ENCODE measurements around the gene RAI1. TPM values are rescaled to one million over a fixed set of nuclear protein-coding genes. Genes with fewer than 3 reads are reported as not detected.

RAI1 gene
- total RNA-seq, 2 experiments from 2014 or later: 9.2 to 12.0 TPM

DNA sequence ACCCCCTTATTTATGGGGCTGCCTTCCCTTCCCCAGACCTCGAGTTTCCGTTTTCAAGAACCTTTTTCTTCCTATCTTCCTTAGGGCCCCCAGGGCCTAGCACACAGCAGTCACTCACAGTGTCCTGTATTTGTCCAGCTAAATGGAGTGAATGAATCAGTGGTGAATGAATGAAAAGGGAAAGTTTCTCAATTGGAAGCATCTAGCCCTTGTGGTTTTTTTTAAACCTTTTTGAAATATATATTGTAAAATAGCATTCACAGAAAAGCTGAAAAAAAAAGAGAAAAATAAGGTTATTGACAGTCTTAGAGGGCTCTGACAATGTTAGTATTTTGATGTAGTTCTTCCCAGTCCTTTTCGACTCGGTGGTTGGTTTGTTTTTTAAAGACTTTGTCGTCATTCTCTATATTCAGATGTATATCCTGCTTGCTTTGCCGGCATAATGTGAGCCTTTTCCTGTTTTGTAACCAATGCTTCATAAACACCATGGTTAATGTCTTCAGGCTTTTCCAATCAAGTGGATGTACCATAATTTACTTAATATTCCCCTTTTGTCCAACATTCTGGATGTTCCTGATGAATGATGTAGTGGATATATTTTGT lies 45.3 kb downstream of the RAI1 start:
- intact Hi-C loops (cut with micrococcal nuclease): loop anchor here (2.0 kb wide), 1 partner anchor 56 kb away; no protein-coding TSS in a partner anchor
- Mint-ChIP-seq H3K36me3 (ENCODE audit: low read depth) (no peaks in the 10 kb centered on the region), H3K27me3 (ENCODE audit: low read depth) (peaks cover 15% of the 10 kb centered on the region), H3K9me3 (no peaks in the 10 kb centered on the region), H3K4me1 (ENCODE audit: low read depth) (peaks cover 37% of the 10 kb centered on the region), H3K4me3 (no peak overlapping the region), H3K27ac (no peak overlapping the region)
- DNase-seq: no peak
- CTCF ChIA-PET: interaction anchor here (2.1 kb wide), 1 partner anchor 12 kb away, joined by 8 read pairs; no protein-coding TSS in a partner anchor

DNA sequence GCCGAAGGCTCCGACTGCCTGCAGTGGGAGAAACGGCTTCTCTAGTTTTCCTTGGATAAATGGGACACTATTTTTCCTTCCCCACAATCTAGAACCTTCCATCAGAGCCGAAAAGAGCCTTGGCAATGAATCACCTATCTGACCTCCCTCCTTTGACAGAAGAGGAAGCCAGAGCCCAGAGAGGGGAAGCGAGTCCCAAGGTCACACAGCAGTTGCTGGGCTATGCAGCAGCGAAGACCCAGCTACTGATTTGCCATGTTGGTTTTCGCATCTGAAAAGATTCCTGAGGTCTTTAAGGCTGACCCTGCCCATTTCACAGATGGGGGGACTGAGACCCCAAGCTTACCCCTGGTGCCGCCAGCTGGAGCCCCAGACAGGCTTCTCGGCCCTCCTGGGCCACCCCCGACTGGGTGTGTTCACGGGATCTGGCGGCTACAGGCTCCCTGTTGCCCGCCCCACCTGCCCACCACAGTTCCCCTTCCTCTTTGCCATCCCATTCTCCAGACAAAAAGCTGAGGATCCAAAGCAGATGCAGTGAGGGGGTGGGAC lies 45.9 kb downstream of the RAI1 start:
- H3K27ac Mint-ChIP-seq: no peak overlapping the region
- H3K4me3 Mint-ChIP-seq: no peak overlapping the region
- intact Hi-C loops (cut with micrococcal nuclease): loop anchor here (2.0 kb wide), 1 partner anchor 56 kb away; no protein-coding TSS in a partner anchor
- CTCF ChIA-PET: interaction anchor here (2.1 kb wide), 1 partner anchor 12 kb away, joined by 8 read pairs; no protein-coding TSS in a partner anchor
- H3K36me3 Mint-ChIP-seq (ENCODE audit: low read depth): no peaks in the 10 kb centered on the region
- peaks cover 32% of the 10 kb centered on the region for H3K4me1 Mint-ChIP-seq (ENCODE audit: low read depth)
- DNase-seq: no peak
- H3K9me3 Mint-ChIP-seq: no peaks in the 10 kb centered on the region
- H3K27me3 Mint-ChIP-seq (ENCODE audit: low read depth): peaks cover 11% of the 10 kb centered on the region

DNA sequence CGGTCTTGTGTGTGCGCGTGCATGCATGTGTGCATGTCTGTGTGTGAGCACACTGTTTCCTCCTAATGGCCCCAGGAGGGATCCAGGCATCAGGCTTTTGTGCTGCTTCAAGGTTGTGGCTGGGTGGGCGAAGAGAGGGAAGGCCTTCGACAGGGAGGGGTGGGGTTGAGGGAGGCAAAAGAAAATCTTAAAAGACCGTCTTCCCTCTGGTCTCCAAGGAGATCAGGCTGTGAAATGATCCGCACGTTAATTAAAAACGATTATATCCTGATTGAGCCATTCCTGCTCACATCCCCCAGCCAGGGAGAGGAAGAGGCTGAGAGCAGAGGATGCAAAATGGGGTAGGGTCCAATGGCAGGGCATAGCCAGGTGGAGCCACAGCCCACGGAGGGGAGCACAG lies 46.9 kb downstream of the RAI1 start:
- H3K36me3 Mint-ChIP-seq (ENCODE audit: low read depth): no peaks in the 10 kb centered on the region
- intact Hi-C loops (cut with micrococcal nuclease): loop anchor here (2.0 kb wide), 1 partner anchor 65 kb away; no protein-coding TSS in a partner anchor
- CTCF ChIA-PET: interaction anchor here (2.0 to 2.1 kb wide), 2 partner anchors 11 to 56 kb away, joined by 4 to 8 read pairs; no protein-coding TSS in a partner anchor
- H3K27me3 Mint-ChIP-seq (ENCODE audit: low read depth): peaks cover 3% of the 10 kb centered on the region
- no peak overlapping the region for H3K27ac Mint-ChIP-seq
- no peak overlapping the region for H3K4me3 Mint-ChIP-seq
- H3K4me1 Mint-ChIP-seq (ENCODE audit: low read depth): peaks cover 25% of the 10 kb centered on the region
- DNase-seq: no peak
- no peaks in the 10 kb centered on the region for H3K9me3 Mint-ChIP-seq

DNA sequence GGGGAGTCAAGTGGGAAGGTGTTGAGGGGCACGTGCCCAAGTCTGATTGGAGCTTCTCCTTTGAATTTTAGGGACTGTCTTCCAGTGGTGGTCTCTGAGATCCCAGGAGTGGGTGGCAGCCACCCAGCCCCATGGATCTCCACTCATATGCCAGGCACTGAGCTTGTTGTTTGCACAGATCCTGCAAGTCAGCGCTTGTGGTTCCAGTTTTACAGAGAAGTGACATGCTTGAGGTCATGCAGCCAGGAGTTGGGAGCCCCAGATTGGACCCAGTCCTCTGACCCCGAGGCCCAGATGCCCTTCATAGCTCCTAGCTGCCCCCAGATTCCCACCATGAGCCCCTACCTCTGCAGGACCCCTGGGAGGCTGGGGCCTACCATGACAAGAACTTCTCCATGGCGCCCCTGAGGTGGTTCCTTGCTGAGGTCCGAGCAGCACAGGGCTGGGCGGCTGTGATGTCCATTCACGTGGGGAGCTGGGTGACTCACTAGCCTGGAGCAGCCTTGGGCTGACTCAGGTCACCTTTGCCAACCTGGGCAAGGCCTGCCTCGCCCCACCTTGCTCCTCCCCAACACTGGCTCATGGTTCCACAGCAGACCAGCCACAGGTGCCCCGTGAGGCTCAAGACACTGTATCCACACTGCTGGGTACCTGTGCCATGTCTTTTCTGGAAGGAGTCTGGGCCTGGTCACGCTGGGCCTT lies 47.4 kb downstream of the RAI1 start:
- peaks cover 22% of the 10 kb centered on the region for H3K4me1 Mint-ChIP-seq (ENCODE audit: low read depth)
- intact Hi-C loops (cut with micrococcal nuclease): loop anchor here (1.0 to 2.0 kb wide), 3 partner anchors 64 to 191 kb away; no protein-coding TSS in a partner anchor
- H3K4me3 Mint-ChIP-seq: no peak overlapping the region
- DNase-seq: no peak
- H3K27me3 Mint-ChIP-seq (ENCODE audit: low read depth): peaks cover 2% of the 10 kb centered on the region
- no peak overlapping the region for H3K27ac Mint-ChIP-seq
- H3K9me3 Mint-ChIP-seq: no peaks in the 10 kb centered on the region
- H3K36me3 Mint-ChIP-seq (ENCODE audit: low read depth): no peaks in the 10 kb centered on the region
- CTCF ChIA-PET: interaction anchor here (0.6 to 2.1 kb wide), 5 partner anchors 10 to 128 kb away, joined by 3 to 8 read pairs (median 4); no protein-coding TSS in a partner anchor

DNA sequence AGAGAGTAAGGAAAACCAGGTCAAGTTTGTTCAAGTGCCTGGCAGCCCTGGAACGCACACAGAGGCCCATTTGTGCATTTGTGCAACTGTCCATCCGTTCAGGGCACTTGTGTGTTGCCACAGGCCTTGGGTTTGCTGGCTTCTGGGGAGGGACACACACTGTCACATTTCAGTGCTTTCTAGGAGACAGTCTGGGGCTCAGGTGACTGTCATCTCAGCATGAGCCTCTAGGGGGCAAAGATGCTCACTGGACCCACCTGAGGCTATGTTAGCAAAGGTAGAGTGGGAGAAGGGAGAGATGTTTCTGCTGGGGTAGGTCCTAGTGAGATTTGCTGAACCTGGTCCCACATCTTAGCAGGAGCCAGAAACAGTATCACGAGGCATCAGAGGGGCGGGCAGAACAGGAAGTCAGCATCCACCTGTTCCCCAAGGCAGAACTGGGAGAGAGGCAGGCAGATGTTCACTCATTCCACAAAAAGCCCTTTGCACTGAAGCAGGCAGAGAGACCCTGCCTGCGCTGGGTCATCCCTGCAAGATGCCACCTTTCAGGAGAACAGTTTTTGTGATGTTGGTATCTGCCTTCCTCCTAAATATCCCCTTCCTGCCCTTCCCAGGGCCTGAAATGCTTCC lies 48.5 kb downstream of the RAI1 start:
- Mint-ChIP-seq H3K4me1 (ENCODE audit: low read depth) (peaks cover 21% of the 10 kb centered on the region), H3K36me3 (ENCODE audit: low read depth) (no peaks in the 10 kb centered on the region), H3K27me3 (ENCODE audit: low read depth) (no peaks in the 10 kb centered on the region), H3K27ac (no peak overlapping the region), H3K9me3 (no peaks in the 10 kb centered on the region), H3K4me3 (no peak overlapping the region)
- peak; percentile 78 for DNase-seq
- CTCF ChIA-PET: interaction anchor here (0.7 to 2.0 kb wide), 4 partner anchors 18 to 98 kb away, joined by 3 to 4 read pairs (median 4); no protein-coding TSS in a partner anchor
- intact Hi-C loops (cut with micrococcal nuclease): loop anchor here (1.0 to 2.0 kb wide), 3 partner anchors 63 to 190 kb away; no protein-coding TSS in a partner anchor

DNA sequence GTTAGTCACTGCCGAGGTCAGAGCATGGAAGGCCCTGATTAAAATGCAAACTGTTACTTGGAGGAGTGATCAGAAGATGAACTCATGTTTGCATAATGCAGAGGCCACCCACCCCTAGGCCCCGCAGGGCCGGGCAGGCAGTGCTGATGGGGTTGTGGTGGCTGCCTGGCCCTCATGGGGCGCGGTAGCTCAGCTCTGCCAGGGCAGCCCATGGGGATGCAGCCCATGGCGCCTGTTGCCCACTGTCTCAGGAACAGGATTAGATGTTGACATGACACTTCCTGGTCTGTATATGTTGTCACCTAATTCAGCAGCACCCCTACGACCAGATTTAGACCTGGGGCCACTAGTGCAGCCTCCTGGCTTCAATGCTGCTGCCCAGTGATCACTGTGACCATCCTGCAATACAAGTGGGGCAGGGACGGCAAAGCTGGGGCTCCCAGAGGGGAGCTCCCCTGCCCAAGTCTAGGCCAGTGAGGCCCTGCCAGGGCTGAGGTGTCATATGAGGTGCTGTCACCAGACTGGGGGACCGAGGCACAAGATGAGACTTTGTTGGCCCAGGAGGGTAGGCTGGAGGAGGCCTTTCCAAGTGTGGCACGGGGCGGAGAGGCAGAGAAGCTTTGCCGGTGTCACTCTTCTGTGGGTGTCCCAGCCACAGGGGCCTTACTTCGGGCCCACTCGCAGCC lies 49.1 kb downstream of the RAI1 start:
- CTCF ChIA-PET: no interaction called here
- intact Hi-C loops (cut with micrococcal nuclease): no loop called here

DNA sequence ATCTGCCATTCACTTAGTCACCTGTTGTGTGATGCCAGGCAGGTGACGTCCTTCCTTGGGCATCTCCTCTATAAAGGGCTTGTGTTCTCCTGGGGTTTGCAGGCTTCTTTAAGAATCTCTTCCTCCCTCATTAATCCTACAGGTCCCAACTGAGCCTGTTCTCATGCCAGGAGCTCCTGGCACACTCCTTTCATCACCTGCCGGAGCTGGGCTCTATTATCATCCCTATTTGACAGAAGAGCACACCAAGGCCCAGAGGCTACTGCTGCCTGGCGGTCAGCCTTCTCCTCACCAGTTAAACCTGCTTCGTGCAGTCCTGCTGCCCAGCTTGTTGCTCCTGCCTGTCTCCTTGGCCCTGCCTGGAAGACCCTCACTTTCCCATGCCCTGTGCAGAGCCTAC lies 51.2 kb downstream of the RAI1 start:
- Mint-ChIP-seq H3K4me1 (ENCODE audit: low read depth) (peaks cover 11% of the 10 kb centered on the region), H3K27ac (no peak overlapping the region), H3K9me3 (no peaks in the 10 kb centered on the region), H3K27me3 (ENCODE audit: low read depth) (no peaks in the 10 kb centered on the region), H3K36me3 (ENCODE audit: low read depth) (no peaks in the 10 kb centered on the region), H3K4me3 (no peak overlapping the region)
- DNase-seq: no peak
- CTCF ChIA-PET: interaction anchor here (0.6 to 1.2 kb wide), 3 partner anchors 9 to 26 kb away, joined by 3 read pairs; no protein-coding TSS in a partner anchor
- intact Hi-C loops (cut with micrococcal nuclease): no loop called here

More for the DNA sequence above, 49.1 kb downstream of the RAI1 start:
- peaks cover 17% of the 10 kb centered on the region for H3K4me1 Mint-ChIP-seq (ENCODE audit: low read depth)
- H3K36me3 Mint-ChIP-seq (ENCODE audit: low read depth): no peaks in the 10 kb centered on the region
- no peak overlapping the region for H3K4me3 Mint-ChIP-seq
- no peak for DNase-seq
- no peaks in the 10 kb centered on the region for H3K9me3 Mint-ChIP-seq
- H3K27me3 Mint-ChIP-seq (ENCODE audit: low read depth): no peaks in the 10 kb centered on the region
- H3K27ac Mint-ChIP-seq: no peak overlapping the region

DNA sequence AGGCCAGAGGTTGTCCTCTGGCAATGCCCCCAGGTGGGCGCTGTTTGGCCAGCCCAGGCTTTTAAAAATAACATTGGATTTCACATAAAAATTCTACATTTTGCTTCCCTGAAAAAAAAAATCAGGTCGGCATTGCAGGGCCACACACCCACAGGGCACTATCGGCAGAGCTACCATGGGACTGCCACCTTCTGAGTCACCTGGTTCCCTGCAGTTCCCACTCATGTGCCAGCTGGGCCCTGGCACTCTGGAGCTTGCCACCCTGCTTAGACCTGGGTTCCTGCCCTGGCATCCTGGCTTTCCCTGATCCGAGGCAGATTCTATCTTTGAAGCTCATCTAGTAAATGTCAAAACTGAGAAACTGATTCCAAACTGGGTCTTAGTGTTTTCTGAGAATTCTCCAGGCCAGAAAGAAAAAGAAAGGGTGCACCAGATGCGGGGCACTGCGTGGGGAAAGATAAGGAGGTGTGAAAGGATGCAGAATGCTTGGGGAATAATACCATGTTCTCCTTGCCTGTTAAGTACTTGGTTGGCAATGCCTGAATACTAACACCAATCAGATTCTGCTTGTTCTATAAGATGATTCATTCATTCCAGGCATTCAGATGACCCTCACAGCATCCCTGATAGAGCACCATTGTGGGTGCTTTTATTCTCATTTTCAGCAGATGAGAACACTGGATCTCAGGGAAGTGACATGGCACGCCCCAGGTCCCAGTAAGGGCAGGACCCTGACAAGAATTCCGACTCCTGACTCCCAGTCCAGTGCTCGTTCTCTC lies 51.8 kb downstream of the RAI1 start:
- Mint-ChIP-seq H3K27me3 (ENCODE audit: low read depth) (no peaks in the 10 kb centered on the region), H3K4me1 (ENCODE audit: low read depth) (peaks cover 15% of the 10 kb centered on the region), H3K9me3 (no peaks in the 10 kb centered on the region), H3K36me3 (ENCODE audit: low read depth) (no peaks in the 10 kb centered on the region), H3K4me3 (no peak overlapping the region), H3K27ac (no peak overlapping the region)
- DNase-seq: no peak
- intact Hi-C loops (cut with micrococcal nuclease): no loop called here
- CTCF ChIA-PET: interaction anchor here (0.6 to 1.1 kb wide), 2 partner anchors 8 to 26 kb away, joined by 3 read pairs; no protein-coding TSS in a partner anchor

DNA sequence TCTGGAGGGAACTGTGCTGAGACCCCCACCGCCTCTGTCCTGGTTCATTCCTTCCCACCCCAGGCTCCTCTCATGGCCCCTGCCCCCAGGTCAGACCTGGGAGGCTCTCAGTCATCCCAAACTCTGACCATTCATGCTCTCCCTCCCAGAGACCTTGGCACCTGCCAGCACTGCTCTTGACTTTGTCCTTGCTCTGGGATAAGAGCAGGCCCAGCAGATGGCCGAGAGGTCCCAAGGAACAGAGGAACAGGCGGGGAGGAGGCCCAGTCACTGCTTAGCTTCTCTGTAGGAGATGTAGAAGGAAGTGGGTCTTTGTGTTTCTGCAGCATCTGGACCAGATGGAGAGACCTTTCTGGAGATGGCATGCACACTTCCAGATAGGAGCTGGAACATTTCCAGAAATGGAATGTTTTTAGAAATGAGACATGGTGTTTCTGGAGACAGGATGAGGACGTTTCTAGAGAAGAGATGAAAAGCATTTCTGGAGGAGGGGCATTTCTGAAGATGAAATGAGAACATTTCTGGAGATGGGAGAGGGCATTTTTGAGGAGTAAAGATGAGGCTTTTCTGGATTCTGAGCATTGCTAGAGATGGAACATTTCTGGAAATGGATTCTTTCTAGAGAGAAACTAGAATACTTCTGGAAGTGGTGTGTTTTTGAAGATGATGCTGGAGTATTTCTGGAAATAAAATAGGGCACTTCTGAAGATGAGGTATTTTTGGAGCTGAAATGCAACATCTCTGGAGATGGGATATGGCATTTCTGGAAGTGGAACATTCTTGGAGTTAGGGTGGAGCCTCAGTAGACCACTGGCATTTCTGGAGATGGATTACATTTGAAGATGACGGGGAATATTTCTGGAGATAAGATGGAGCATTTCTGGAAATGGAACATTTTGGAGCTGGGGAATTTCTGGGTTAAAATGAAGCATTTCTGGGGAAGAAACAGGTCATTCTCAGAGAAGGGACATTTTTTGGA lies 55.2 kb downstream of the RAI1 start:
- no peaks in the 10 kb centered on the region for H3K27me3 Mint-ChIP-seq (ENCODE audit: low read depth)
- no peaks in the 10 kb centered on the region for H3K36me3 Mint-ChIP-seq (ENCODE audit: low read depth)
- intact Hi-C loops (cut with micrococcal nuclease): no loop called here
- DNase-seq: no peak
- H3K4me1 Mint-ChIP-seq (ENCODE audit: low read depth): peaks cover 36% of the 10 kb centered on the region
- no peaks in the 10 kb centered on the region for H3K9me3 Mint-ChIP-seq
- H3K27ac Mint-ChIP-seq: no peak overlapping the region
- H3K4me3 Mint-ChIP-seq: no peak overlapping the region
- CTCF ChIA-PET: interaction anchor here (0.7 kb wide), 1 partner anchor 99 kb away, joined by 3 read pairs; no protein-coding TSS in a partner anchor

Measured in activated naive CD4-positive, alpha-beta T cell treated with anti-CD3 and anti-CD28 coated beads for 36 hours (primary cell).